ENCODE data around the gene GAPT.

Gene GAPT

GRCh38 chr5:58497386-58497785, 6.2 kb downstream of the GAPT start:
- TF ChIP-seq CTCF (IDR thresholded peaks at IDR 0.05; ENCODE audit: insufficient read depth, low read length, missing control alignments), result no peak
- no peak for DNase-seq (ENCODE audit: low read depth, low spot score)
- POLR2A ChIA-PET, result no interaction called here
- CTCF ChIA-PET, result interaction anchor here (0.8 to 14.0 kb wide), 6 partner anchors 9 to 353 kb away, joined by 3 to 202 read pairs (median 6); no protein-coding TSS in a partner anchor
- H3K4me3 ChIP-seq (ENCODE audit: low read depth, low read length), result no peak overlapping the region

- CTCF ChIA-PET, result interaction anchor here (0.9 to 14.0 kb wide), 5 partner anchors 9 to 353 kb away, joined by 3 to 202 read pairs (median 7); no protein-coding TSS in a partner anchor
- no peak for DNase-seq (ENCODE audit: low read depth, low spot score)
- no peak overlapping the region for H3K4me3 ChIP-seq (ENCODE audit: low read depth, low read length)
- TF ChIP-seq CTCF (IDR thresholded peaks at IDR 0.05; ENCODE audit: insufficient read depth, low read length, missing control alignments), result no peak
- POLR2A ChIA-PET, result no interaction called here
Measured at GRCh38 chr5:58497921-58498320, 6.7 kb downstream of the GAPT start.

- H3K4me3 ChIP-seq (ENCODE audit: low read depth, low read length), result no peak overlapping the region
- ChIA-PET POLR2A (no interaction called here), CTCF (interaction anchor here (0.7 to 14.0 kb wide), 15 partner anchors 8 to 1200 kb away, joined by 3 to 202 read pairs (median 3); no protein-coding TSS in a partner anchor)
- TF ChIP-seq CTCF (IDR thresholded peaks at IDR 0.05; ENCODE audit: insufficient read depth, low read length, missing control alignments), result peak; percentile 75
- DNase-seq (ENCODE audit: low read depth, low spot score), result no peak
Measured at GRCh38 chr5:58498340-58498942, 7.2 kb downstream of the GAPT start.

- no peak for TF ChIP-seq CTCF (IDR thresholded peaks at IDR 0.05; ENCODE audit: insufficient read depth, low read length, missing control alignments)
- no peak for DNase-seq (ENCODE audit: low read depth, low spot score)
- POLR2A ChIA-PET, result no interaction called here
- CTCF ChIA-PET, result interaction anchor here (0.7 to 14.0 kb wide), 16 partner anchors 7 to 1200 kb away, joined by 3 to 202 read pairs (median 3); no protein-coding TSS in a partner anchor
- H3K4me3 ChIP-seq (ENCODE audit: low read depth, low read length), result no peak overlapping the region
Measured at GRCh38 chr5:58499231-58499630, 8.0 kb downstream of the GAPT start.

- H3K4me3 ChIP-seq (ENCODE audit: low read depth, low read length), result no peak overlapping the region
- ChIA-PET POLR2A (no interaction called here), CTCF (interaction anchor here (1.1 to 14.0 kb wide), 4 partner anchors 7 to 358 kb away, joined by 3 to 202 read pairs (median 20); no protein-coding TSS in a partner anchor)
- TF ChIP-seq CTCF (IDR thresholded peaks at IDR 0.05; ENCODE audit: insufficient read depth, low read length, missing control alignments), result no peak
- no peak for DNase-seq (ENCODE audit: low read depth, low spot score)
Measured at GRCh38 chr5:58499941-58500340, 8.7 kb downstream of the GAPT start.

- no peak for DNase-seq (ENCODE audit: low read depth, low spot score)
- no peak overlapping the region for H3K4me3 ChIP-seq (ENCODE audit: low read depth, low read length)
- TF ChIP-seq CTCF (IDR thresholded peaks at IDR 0.05; ENCODE audit: insufficient read depth, low read length, missing control alignments), result no peak
- ChIA-PET CTCF (interaction anchor here (1.2 to 14.0 kb wide), 2 partner anchors 9 to 349 kb away, joined by 3 to 202 read pairs; no protein-coding TSS in a partner anchor), POLR2A (no interaction called here)
Measured at GRCh38 chr5:58501778-58502417, 10.7 kb downstream of the GAPT start.

Measured in AG04449 (cell line).